ENCODE measurements around the gene NLK.
"Not testable (repeated sequence)": the region's sequence is repeated elsewhere in the genome, so short reads cannot be mapped to it uniquely, and the experiment has no call there.

Gene NLK

DNA sequence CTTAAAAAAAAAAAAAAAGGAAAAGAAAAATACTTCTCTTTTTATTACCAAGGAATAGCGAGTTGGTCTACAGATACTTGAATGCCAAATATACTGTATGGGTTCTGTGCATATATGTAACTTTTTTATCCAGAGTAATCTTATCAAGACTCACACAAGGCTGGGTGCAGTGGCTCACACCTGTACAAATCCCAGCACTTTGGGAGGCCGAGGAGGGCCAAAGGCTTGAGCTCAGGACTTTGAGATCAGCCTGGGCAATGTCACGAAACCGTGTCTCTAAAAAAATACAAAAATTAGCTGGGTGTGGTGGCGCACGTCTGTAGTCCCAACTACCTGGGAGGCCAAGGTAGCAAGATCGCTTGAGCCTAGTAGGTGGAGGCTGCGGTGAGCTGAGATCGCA lies 139.1 kb downstream of the NLK start:
- in situ Hi-C loops (cut with HindIII; ENCODE audit: low sequenced_read_pairs): no loop called here
- no peak overlapping the region for H3K4me3 ChIP-seq (ENCODE audit: low read depth, low read length)
- DNase-seq (ENCODE audit: low read depth): no peak
- TF ChIP-seq, protein P1, sequence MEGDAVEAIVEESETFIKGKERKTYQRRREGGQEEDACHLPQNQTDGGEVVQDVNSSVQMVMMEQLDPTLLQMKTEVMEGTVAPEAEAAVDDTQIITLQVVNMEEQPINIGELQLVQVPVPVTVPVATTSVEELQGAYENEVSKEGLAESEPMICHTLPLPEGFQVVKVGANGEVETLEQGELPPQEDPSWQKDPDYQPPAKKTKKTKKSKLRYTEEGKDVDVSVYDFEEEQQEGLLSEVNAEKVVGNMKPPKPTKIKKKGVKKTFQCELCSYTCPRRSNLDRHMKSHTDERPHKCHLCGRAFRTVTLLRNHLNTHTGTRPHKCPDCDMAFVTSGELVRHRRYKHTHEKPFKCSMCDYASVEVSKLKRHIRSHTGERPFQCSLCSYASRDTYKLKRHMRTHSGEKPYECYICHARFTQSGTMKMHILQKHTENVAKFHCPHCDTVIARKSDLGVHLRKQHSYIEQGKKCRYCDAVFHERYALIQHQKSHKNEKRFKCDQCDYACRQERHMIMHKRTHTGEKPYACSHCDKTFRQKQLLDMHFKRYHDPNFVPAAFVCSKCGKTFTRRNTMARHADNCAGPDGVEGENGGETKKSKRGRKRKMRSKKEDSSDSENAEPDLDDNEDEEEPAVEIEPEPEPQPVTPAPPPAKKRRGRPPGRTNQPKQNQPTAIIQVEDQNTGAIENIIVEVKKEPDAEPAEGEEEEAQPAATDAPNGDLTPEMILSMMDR (IDR thresholded peaks at IDR 0.05; ENCODE audit: low read depth, low read length, missing control alignments): no peak

- no peak for DNase-seq (ENCODE audit: low read depth)
- in situ Hi-C loops (cut with HindIII; ENCODE audit: low sequenced_read_pairs): no loop called here
- no peak overlapping the region for H3K4me3 ChIP-seq (ENCODE audit: low read depth, low read length)
- TF ChIP-seq, protein P1 (IDR thresholded peaks at IDR 0.05; ENCODE audit: low read depth, low read length, missing control alignments): no peak
These were observed 140.1 kb downstream of the NLK start for GRCh38 chr17:28182559-28182958.

DNA sequence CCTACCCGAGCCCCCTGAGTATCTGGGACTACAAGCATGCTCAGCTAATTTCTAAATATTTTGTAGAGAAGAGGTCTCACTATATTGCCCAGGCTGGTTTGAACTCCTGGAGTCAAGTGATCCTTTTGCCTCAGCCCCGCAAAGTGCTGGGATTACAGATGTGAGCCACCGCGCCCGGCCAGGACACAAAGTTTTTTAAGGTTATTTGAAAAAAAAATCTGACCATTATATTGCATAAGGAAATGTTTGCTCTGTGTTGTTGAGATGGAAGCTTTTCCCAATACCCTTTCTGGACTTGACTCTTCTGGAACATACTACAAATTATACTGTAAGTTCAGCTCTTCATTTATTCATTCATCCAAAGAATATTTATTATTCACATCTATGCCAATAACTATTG lies 143.2 kb downstream of the NLK start:
- H3K4me3 ChIP-seq (ENCODE audit: low read depth, low read length): no peak overlapping the region
- TF ChIP-seq, protein P1 (IDR thresholded peaks at IDR 0.05; ENCODE audit: low read depth, low read length, missing control alignments): no peak
- no peak for DNase-seq (ENCODE audit: low read depth)
- in situ Hi-C loops (cut with HindIII; ENCODE audit: low sequenced_read_pairs): no loop called here

DNA sequence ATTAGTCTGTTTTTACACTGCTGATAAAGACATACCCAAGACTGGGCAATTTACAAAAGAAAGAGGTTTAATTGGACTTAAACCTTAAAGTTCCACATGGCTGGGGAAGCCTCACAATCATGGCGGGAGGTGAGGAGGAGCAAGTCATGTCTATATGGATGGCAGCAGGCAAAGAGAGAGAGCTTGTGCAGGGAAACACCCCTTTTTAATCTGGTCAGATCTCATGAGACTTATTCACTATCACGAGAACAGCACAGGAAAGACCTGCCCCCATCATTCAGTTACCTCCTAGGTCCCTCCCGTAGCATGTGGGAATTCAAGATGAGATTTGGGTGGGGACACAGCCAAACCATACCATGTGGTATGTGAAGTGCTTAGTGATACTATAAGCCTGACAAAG lies 144.0 kb downstream of the NLK start:
- in situ Hi-C loops (cut with HindIII; ENCODE audit: low sequenced_read_pairs); H3K4me3 ChIP-seq (ENCODE audit: low read depth, low read length); DNase-seq (ENCODE audit: low read depth): not testable (repeated sequence)

DNA sequence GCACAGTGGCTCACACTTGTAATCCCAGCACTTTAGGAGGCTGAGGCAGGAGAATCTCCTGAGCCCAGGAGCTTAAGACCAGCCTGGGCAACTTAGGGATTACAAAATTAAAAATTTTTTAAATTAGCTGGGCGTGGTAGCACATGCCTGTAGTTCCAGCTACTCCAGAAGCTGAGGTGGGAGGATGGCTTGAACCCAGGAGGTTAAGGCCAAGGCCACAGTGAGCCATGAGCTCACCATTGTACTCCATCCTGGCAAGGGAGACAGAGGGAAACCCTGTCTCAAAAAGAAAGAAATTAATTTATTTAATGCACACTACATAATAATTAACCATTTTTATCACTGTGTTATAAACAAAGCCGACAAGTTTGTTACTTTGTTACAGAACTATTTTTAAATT lies 145.5 kb downstream of the NLK start:
- no peak for DNase-seq (ENCODE audit: low read depth)
- TF ChIP-seq, protein P1 (IDR thresholded peaks at IDR 0.05; ENCODE audit: low read depth, low read length, missing control alignments): no peak
- H3K4me3 ChIP-seq (ENCODE audit: low read depth, low read length): no peak overlapping the region
- in situ Hi-C loops (cut with HindIII; ENCODE audit: low sequenced_read_pairs): no loop called here

DNA sequence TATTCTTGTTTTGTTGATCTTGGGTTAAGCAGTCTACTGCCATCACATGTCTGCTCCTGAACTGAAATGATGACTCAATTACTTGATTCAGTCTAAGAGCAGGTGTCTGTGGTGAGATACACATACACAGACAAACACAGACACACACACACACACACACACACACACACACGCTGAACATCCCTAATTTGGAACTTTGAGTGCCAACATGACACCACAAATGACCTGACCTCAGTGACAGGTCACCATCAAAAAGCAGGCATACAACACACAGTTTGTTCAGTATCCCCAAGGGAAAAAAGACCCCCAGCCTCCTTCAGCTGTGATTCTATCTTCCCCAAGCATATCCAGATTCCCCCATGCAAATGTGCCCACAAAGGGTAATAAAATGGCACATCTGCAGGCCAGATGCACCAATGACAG lies 146.4 kb downstream of the NLK start:
- TF ChIP-seq, protein P1 (IDR thresholded peaks at IDR 0.05; ENCODE audit: low read depth, low read length, missing control alignments): no peak
- no peak overlapping the region for H3K4me3 ChIP-seq (ENCODE audit: low read depth, low read length)
- in situ Hi-C loops (cut with HindIII; ENCODE audit: low sequenced_read_pairs): no loop called here
- no peak for DNase-seq (ENCODE audit: low read depth)

- TF ChIP-seq, protein P1 (IDR thresholded peaks at IDR 0.05; ENCODE audit: low read depth, low read length, missing control alignments): no peak
- DNase-seq (ENCODE audit: low read depth): no peak
- no peak overlapping the region for H3K4me3 ChIP-seq (ENCODE audit: low read depth, low read length)
- in situ Hi-C loops (cut with HindIII; ENCODE audit: low sequenced_read_pairs): no loop called here
These were observed 147.2 kb downstream of the NLK start for GRCh38 chr17:28189667-28190066.
